ENCODE results near the gene FRMD4A.

Gene FRMD4A

GRCh38 chr10:13758312-13758711 is 572.4 kb downstream of the FRMD4A start:
- no peak for DNase-seq (ENCODE audit: low read depth in 2 of 2)

- DNase-seq (ENCODE audit: low read depth in 2 of 2), result no peak
These were observed 576.4 kb downstream of the FRMD4A start for GRCh38 chr10:13754277-13754676.

- no peak for DNase-seq (ENCODE audit: low read depth in 2 of 2)
These were observed 579.4 kb downstream of the FRMD4A start for GRCh38 chr10:13751191-13751764.

- DNase-seq (ENCODE audit: low read depth in 2 of 2), result no peak
These were observed 580.2 kb downstream of the FRMD4A start for GRCh38 chr10:13750299-13751190.

GRCh38 chr10:13745271-13745670 is 585.5 kb downstream of the FRMD4A start:
- no peak for DNase-seq (ENCODE audit: low read depth in 2 of 2)

GRCh38 chr10:13743963-13744362 is 586.8 kb downstream of the FRMD4A start:
- no peak for DNase-seq (ENCODE audit: low read depth in 2 of 2)

GRCh38 chr10:13743101-13743693 is 587.5 kb downstream of the FRMD4A start:
- DNase-seq (ENCODE audit: low read depth in 2 of 2), result no peak

GRCh38 chr10:13741438-13741837 is 589.3 kb downstream of the FRMD4A start:
- no peak for DNase-seq (ENCODE audit: low read depth in 2 of 2)

- no peak for DNase-seq (ENCODE audit: low read depth in 2 of 2)
These were observed 590.3 kb downstream of the FRMD4A start for GRCh38 chr10:13740461-13740860.

GRCh38 chr10:13739183-13739582 is 591.5 kb downstream of the FRMD4A start:
- DNase-seq (ENCODE audit: low read depth in 2 of 2), result no peak

- no peak for DNase-seq (ENCODE audit: low read depth in 2 of 2)
These were observed 594.2 kb downstream of the FRMD4A start for GRCh38 chr10:13736506-13736905.

GRCh38 chr10:13734151-13734550 is 596.6 kb downstream of the FRMD4A start:
- DNase-seq (ENCODE audit: low read depth in 2 of 2), result no peak

- no peak for DNase-seq (ENCODE audit: low read depth in 2 of 2)
These were observed 597.7 kb downstream of the FRMD4A start for GRCh38 chr10:13733071-13733470.

- DNase-seq (ENCODE audit: low read depth in 2 of 2), result no peak
These were observed 598.3 kb downstream of the FRMD4A start for GRCh38 chr10:13732465-13732881.

GRCh38 chr10:13731799-13732198 is 598.9 kb downstream of the FRMD4A start:
- DNase-seq (ENCODE audit: low read depth in 2 of 2), result no peak

GRCh38 chr10:13730956-13731355 is 599.8 kb downstream of the FRMD4A start:
- no peak for DNase-seq (ENCODE audit: low read depth in 2 of 2)

- DNase-seq (ENCODE audit: low read depth in 2 of 2), result no peak
These were observed 600.4 kb downstream of the FRMD4A start for GRCh38 chr10:13730306-13730652.

GRCh38 chr10:13729586-13730305 is 601.0 kb downstream of the FRMD4A start:
- no peak for DNase-seq (ENCODE audit: low read depth in 2 of 2)

- DNase-seq (ENCODE audit: low read depth in 2 of 2), result no peak
These were observed 601.7 kb downstream of the FRMD4A start for GRCh38 chr10:13728898-13729535.

- DNase-seq (ENCODE audit: low read depth in 2 of 2), result no peak
These were observed 605.1 kb downstream of the FRMD4A start for GRCh38 chr10:13725594-13725993.

GRCh38 chr10:13724484-13724883 is 606.2 kb downstream of the FRMD4A start:
- no peak for DNase-seq (ENCODE audit: low read depth in 2 of 2)
